Spleen (tissue), 7 donors: ENCODE results near the gene EFNA5.

ENCODE experiments used
- CTCF ChIP-seq, 11 experiments: fragments of 200-600 bp in 7 of 11; fragments of 450-650 bp in 4 of 11; sonication (generic) in 4 of 11; IDR thresholded peaks in 8 of 11; conservative IDR thresholded peaks in 3 of 11; 1 replicate in 7 of 11; 2 replicates in 4 of 11; pipeline versions ENCODE4 v1.4.0 to v1.8.0; 2016 to 2021; ENCODE audit warnings: antibody characterized with exemption in 11 of 11, inconsistent platforms in 4 of 11, mild to moderate bottlenecking in 1 of 11
- POLR2AphosphoS5 ChIP-seq, 3 donors: sonication (generic); formaldehyde crosslinking; IDR thresholded peaks; one replicate each; pipeline ENCODE4 v1.5.1; 2017; ENCODE audit warnings: antibody characterized with exemption in 3 of 3
- donor health status: DM: no; HTN: no; CAD: no; lungs with moderate emphysema.
- donor health status: DM: no; HTN: no; CAD: no.
- donor health status: DM: no; HTN: no; CAD: no.

- TF ChIP-seq POLR2AphosphoS5 (IDR thresholded peaks at IDR 0.05) (no peak), CTCF (IDR thresholded peaks at IDR 0.05 in 8 of 11, conservative IDR thresholded peaks at IDR 0.05 in 3 of 11) (no peak)
Measured at GRCh38 chr5:107385708-107386107, 285.0 kb downstream of the EFNA5 start.
